Measurements from ENCODE around the gene GNG13.

- TF ChIP-seq CTCF (IDR thresholded peaks at IDR 0.05) (no peak), POLR2AphosphoS5 (IDR thresholded peaks at IDR 0.05) (no peak), POLR2A (IDR thresholded peaks at IDR 0.05) (no peak), EP300 (IDR thresholded peaks at IDR 0.05) (no peak)
Measured at GRCh38 chr16:815861-816260, 15.3 kb upstream of the GNG13 start.

Data from gastroesophageal sphincter (tissue), 3 donors.